Globus pallidus (tissue), 1 donor: ENCODE data around the gene ATP9A.

Source experiments
- DNase-seq: peaks from one replicate; pipeline ENCODE4 v3.0.0-alpha.2; 2015; ENCODE audit warnings: low spot score

ATP9A gene

GRCh38 chr20:51628533-51629398, 139.4 kb downstream of the ATP9A start:
- no peak for DNase-seq

- DNase-seq: no peak
These were observed 140.6 kb downstream of the ATP9A start for GRCh38 chr20:51627586-51627985.

- DNase-seq: no peak
These were observed 143.1 kb downstream of the ATP9A start for GRCh38 chr20:51625105-51625504.

- DNase-seq: no peak
These were observed 143.9 kb downstream of the ATP9A start for GRCh38 chr20:51624157-51624731.

GRCh38 chr20:51623255-51623654, 144.9 kb downstream of the ATP9A start:
- DNase-seq: no peak

- no peak for DNase-seq
These were observed 146.0 kb downstream of the ATP9A start for GRCh38 chr20:51622004-51622874.

- no peak for DNase-seq
These were observed 147.8 kb downstream of the ATP9A start for GRCh38 chr20:51620432-51620831.

GRCh38 chr20:51616060-51616459, 152.1 kb downstream of the ATP9A start:
- DNase-seq: no peak

GRCh38 chr20:51614687-51615086, 153.5 kb downstream of the ATP9A start:
- DNase-seq: no peak

GRCh38 chr20:51613580-51613979, 154.6 kb downstream of the ATP9A start:
- DNase-seq: no peak

- no peak for DNase-seq
These were observed 155.3 kb downstream of the ATP9A start for GRCh38 chr20:51612896-51613295.

- no peak for DNase-seq
These were observed 156.6 kb downstream of the ATP9A start for GRCh38 chr20:51611625-51611890.

GRCh38 chr20:51610761-51611624, 157.2 kb downstream of the ATP9A start:
- no peak for DNase-seq

GRCh38 chr20:51610111-51610510, 158.1 kb downstream of the ATP9A start:
- no peak for DNase-seq

GRCh38 chr20:51609251-51609650, 158.9 kb downstream of the ATP9A start:
- no peak for DNase-seq

GRCh38 chr20:51608061-51608460, 160.1 kb downstream of the ATP9A start:
- no peak for DNase-seq

- DNase-seq: no peak
These were observed 161.0 kb downstream of the ATP9A start for GRCh38 chr20:51607170-51607569.

- no peak for DNase-seq
These were observed 163.3 kb downstream of the ATP9A start for GRCh38 chr20:51604851-51605250.

GRCh38 chr20:51602131-51602530, 166.1 kb downstream of the ATP9A start:
- DNase-seq: no peak

- no peak for DNase-seq
These were observed 167.2 kb downstream of the ATP9A start for GRCh38 chr20:51600950-51601349.

GRCh38 chr20:51600016-51600420, 168.2 kb downstream of the ATP9A start:
- DNase-seq: no peak

GRCh38 chr20:51598556-51598955, 169.6 kb downstream of the ATP9A start:
- no peak for DNase-seq
